ENCODE measurements around the gene RAB10.
"Not testable (repeated sequence)": the region's sequence is repeated elsewhere in the genome, so short reads cannot be mapped to it uniquely, and the experiment has no call there.

RAB10 gene

DNA sequence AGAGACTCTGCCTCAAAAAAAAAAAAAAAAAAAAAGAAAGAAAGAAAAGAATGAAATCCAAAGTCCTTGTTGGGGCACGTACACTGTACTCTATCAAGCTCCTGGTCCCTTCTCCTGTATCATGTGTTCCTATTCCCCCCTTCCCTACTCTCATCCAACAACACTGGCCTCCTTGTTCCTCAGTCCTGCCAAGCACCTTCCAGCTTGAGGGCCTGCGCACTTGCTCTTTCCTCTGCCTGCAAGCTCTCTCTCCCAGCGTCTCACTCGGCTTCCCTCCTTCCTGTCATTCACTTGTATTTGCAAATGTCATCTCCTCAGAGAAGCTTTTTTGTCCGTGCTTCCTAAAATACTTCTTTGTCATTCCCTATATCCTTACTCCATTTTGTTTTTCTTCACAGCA is 40.8 kb upstream of the RAB10 start:
- Histone ChIP-seq H3K27ac (no peak overlapping the region), H3K36me3 (no peaks in the 10 kb centered on the region), H3K4me1 (peaks cover 0 to 13% (median 5%) of the 10 kb centered on the region in 4 donors), H3K4me3 (no peak overlapping the region), H3K9me3 (no peaks in the 10 kb centered on the region), H3K27me3 (no peaks in the 10 kb centered on the region)
- no peak for DNase-seq
- TF ChIP-seq, protein P1, sequence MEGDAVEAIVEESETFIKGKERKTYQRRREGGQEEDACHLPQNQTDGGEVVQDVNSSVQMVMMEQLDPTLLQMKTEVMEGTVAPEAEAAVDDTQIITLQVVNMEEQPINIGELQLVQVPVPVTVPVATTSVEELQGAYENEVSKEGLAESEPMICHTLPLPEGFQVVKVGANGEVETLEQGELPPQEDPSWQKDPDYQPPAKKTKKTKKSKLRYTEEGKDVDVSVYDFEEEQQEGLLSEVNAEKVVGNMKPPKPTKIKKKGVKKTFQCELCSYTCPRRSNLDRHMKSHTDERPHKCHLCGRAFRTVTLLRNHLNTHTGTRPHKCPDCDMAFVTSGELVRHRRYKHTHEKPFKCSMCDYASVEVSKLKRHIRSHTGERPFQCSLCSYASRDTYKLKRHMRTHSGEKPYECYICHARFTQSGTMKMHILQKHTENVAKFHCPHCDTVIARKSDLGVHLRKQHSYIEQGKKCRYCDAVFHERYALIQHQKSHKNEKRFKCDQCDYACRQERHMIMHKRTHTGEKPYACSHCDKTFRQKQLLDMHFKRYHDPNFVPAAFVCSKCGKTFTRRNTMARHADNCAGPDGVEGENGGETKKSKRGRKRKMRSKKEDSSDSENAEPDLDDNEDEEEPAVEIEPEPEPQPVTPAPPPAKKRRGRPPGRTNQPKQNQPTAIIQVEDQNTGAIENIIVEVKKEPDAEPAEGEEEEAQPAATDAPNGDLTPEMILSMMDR (IDR thresholded peaks at IDR 0.05) = no peak
- intact Hi-C loops (cut with DNase I; ENCODE audit: low total_unique reads) = loop anchor here (5.0 kb wide), 1 partner anchor 39 kb away; the partner anchor contains the start of gene RAB10

- Histone ChIP-seq H3K4me1 (peaks cover 0 to 24% (median 5%) of the 10 kb centered on the region in 4 donors), H3K9me3 (no peaks in the 10 kb centered on the region), H3K27ac (no peak overlapping the region), H3K4me3 (no peak overlapping the region), H3K36me3 (no peaks in the 10 kb centered on the region), H3K27me3 (no peaks in the 10 kb centered on the region)
- TF ChIP-seq, protein P1 (IDR thresholded peaks at IDR 0.05) = no peak
- DNase-seq = no peak
- intact Hi-C loops (cut with DNase I; ENCODE audit: low total_unique reads) = loop anchor here (5.0 kb wide), 1 partner anchor 38 kb away; the partner anchor contains the start of gene RAB10
These were observed 39.4 kb upstream of the RAB10 start for GRCh38 chr2:25994509-25994908.

DNA sequence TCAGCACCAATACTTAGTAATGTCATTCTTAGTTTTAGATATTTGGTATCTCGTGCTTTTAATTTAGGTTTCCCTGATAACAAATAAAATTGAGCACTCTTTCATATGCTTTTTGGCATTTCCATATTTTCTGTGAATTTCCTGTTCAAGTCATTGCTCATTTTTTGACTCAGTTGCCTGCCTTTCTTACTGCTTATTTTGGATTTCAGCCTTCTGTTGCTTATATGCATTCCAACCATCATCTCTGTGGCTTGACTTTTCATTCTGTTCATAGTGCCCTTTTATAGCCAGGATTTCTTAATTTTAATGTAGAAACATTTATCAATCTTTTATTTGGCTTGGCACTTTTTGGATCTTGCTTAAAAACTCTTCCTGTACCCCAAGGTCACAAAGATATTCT is 37.0 kb upstream of the RAB10 start:
- peaks cover 0 to 44% (median 21%) of the 10 kb centered on the region in 4 donors for H3K4me1 ChIP-seq
- intact Hi-C loops (cut with DNase I; ENCODE audit: low total_unique reads) = no loop called here
- no peak for DNase-seq
- no peak overlapping the region for H3K4me3 ChIP-seq
- TF ChIP-seq, protein P1 (IDR thresholded peaks at IDR 0.05) = no peak
- H3K27me3 ChIP-seq = no peaks in the 10 kb centered on the region
- no peaks in the 10 kb centered on the region for H3K9me3 ChIP-seq
- no peaks in the 10 kb centered on the region for H3K36me3 ChIP-seq
- H3K27ac ChIP-seq = peak overlapping the region; percentile 19 to 37

DNA sequence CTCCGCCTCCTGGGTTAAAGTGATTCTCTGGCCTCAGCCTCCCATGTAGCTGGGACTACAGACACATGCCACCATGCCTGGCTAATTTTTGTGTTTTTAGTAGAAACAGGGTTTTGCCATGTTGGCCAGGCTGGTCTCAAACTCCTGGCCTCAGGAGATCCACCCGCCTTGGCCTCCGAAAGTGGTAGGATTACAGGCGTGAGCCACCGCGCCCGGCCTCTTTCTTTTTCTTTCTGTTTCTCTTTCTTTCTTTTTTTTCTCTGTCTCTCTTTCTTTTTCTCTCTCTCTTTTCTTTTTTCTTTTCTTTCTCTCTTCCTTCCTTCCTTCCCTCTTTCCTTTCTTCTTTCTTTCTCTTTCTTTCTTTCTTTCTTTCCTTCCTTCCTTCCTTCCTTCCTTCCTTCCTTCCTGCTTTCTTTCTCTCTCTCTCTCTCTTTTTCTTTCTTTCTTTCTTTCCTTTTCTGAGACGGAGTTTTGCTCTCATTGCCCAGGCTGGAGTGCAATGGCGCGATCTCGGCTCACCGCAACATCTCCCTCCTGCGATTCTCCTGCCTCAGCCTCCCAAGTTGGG is 35.0 kb upstream of the RAB10 start:
- H3K36me3 ChIP-seq; H3K4me3 ChIP-seq; H3K9me3 ChIP-seq; intact Hi-C loops (cut with DNase I; ENCODE audit: low total_unique reads); H3K27me3 ChIP-seq; DNase-seq; H3K27ac ChIP-seq: not testable (repeated sequence)
- peaks cover 0 to 53% (median 29%) of the 10 kb centered on the region in 4 donors for H3K4me1 ChIP-seq

DNA sequence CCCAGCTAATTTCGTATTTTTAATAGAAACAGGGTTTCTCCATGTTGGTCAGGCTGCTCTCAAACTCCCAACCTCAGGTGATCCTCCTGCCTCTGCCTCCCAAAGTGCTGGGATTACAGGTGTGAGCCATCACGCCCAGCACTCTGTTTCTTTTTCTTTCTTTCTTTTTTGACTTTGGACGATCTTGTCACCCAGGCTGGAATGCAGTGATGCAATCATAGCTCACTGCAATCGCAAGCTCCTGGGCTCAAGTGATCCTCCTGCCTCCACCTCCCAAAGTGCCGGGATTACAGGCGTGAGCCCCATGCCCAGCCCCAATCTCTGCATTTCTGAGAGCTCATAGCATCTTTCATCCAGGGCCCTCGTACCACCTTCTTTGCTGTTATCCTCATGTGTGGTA is 34.5 kb upstream of the RAB10 start:
- H3K9me3 ChIP-seq; H3K36me3 ChIP-seq; H3K4me3 ChIP-seq; H3K27me3 ChIP-seq; H3K27ac ChIP-seq; DNase-seq; intact Hi-C loops (cut with DNase I; ENCODE audit: low total_unique reads): not testable (repeated sequence)
- H3K4me1 ChIP-seq = peaks cover 0 to 53% (median 29%) of the 10 kb centered on the region in 4 donors

DNA sequence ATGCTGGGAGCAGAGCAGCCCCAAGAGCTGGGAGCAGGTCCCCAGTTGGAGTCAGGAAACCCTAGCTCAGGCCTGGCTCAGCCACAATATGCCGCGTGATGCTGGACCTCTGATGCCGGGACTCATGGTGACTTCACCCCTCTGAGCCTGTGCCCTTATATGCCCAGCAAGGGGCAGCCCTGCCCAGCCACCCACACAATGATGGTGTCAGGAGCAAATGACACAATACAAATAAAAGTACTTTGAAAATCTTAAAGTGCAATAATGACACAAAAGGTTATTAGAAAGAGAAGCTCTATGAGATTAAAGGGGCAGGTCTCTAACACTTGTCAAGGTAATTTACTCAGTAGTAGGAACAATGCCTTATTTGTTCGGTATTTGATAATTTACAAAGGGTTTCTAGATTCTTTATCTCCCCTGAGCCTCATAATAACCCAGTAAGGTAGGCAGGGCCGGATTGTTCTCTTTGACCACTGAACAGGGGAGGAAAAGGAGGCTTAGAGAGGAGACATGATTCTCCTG is 33.3 kb upstream of the RAB10 start:
- Histone ChIP-seq H3K4me1 (peaks cover 0 to 53% (median 29%) of the 10 kb centered on the region in 4 donors), H3K36me3 (no peaks in the 10 kb centered on the region), H3K27ac (peak overlapping the region; percentile 11 to 67), H3K27me3 (no peaks in the 10 kb centered on the region), H3K9me3 (no peaks in the 10 kb centered on the region), H3K4me3 (no peak overlapping the region)
- TF ChIP-seq, protein P1 (IDR thresholded peaks at IDR 0.05) = no peak
- peak; percentile 42 to 84 for DNase-seq
- intact Hi-C loops (cut with DNase I; ENCODE audit: low total_unique reads) = no loop called here
